ENCODE measurements around the gene ADAM12.

Gene ADAM12

DNA sequence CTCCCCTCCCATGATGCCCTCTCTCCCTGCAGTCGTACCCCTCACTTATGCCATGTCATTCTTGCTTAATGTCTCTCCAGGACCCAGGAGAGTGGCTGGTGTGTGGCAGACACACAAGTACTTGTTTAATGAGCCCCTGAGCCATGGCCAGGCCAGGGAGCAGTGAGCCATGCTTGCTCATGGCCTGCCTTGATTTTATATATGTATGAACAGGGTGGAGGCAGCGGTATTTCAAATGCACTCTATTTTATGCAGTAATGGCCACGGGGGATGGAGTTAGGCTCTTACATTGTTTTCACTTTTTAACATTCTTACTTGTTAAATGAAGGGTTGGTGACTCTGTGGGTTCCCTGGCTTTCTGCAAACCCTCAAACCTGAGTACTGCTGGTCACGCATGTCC, 347.2 kb downstream of the ADAM12 start:
- no peaks in the 10 kb centered on the region for H3K36me3 ChIP-seq (ENCODE audit: insufficient read depth, low read length)
- H3K9ac ChIP-seq (ENCODE audit: low read depth, low read length, poor library complexity, severe bottlenecking) = no peak overlapping the region

GRCh38 chr10:126037946-126038345, 350.3 kb downstream of the ADAM12 start:
- H3K4me1 ChIP-seq (ENCODE audit: insufficient read depth, low read length, poor library complexity, severe bottlenecking) = no peaks in the 10 kb centered on the region
- no peaks in the 10 kb centered on the region for H3K9me2 ChIP-seq (replicated peaks; ENCODE audit: low read depth, low read length)
- H4K20me1 ChIP-seq (ENCODE audit: insufficient read depth, low read length, poor library complexity, severe bottlenecking) = no peaks in the 10 kb centered on the region
- H3K9ac ChIP-seq (ENCODE audit: low read depth, low read length, poor library complexity, severe bottlenecking) = no peak overlapping the region
- no peaks in the 10 kb centered on the region for H3F3A ChIP-seq (ENCODE audit: low read depth)
- no peaks in the 10 kb centered on the region for H3K27me3 ChIP-seq (ENCODE audit: insufficient read depth, low read length, poor library complexity, severe bottlenecking)
- H2AFZ ChIP-seq (ENCODE audit: low read length) = no peak overlapping the region
- H3K4me3 ChIP-seq (ENCODE audit: low read length, poor library complexity, severe bottlenecking) = no peak overlapping the region
- H3K9me3 ChIP-seq (ENCODE audit: insufficient read depth, low read depth, low read length) = peaks cover 2% of the 10 kb centered on the region; the same call in 1 of the 2 replicates
- TF ChIP-seq EZH2phosphoT487 (IDR thresholded peaks at IDR 0.05; ENCODE audit: borderline replicate concordance) = no peak
- TF ChIP-seq CTCF (conservative IDR thresholded peaks at IDR 0.05; ENCODE audit: low read length) = no peak
- H3K4me2 ChIP-seq (ENCODE audit: low read depth, low read length, poor library complexity, severe bottlenecking) = no peak overlapping the region
- no peaks in the 10 kb centered on the region for H3K79me2 ChIP-seq (ENCODE audit: insufficient read depth, low read length)
- no peaks in the 10 kb centered on the region for H3K36me3 ChIP-seq (ENCODE audit: insufficient read depth, low read length)

More for the DNA sequence above, 347.2 kb downstream of the ADAM12 start:
- no peak for TF ChIP-seq CTCF (conservative IDR thresholded peaks at IDR 0.05; ENCODE audit: low read length)
- no peak for TF ChIP-seq EZH2phosphoT487 (IDR thresholded peaks at IDR 0.05; ENCODE audit: borderline replicate concordance)
- Histone ChIP-seq H3K4me3 (ENCODE audit: low read length, poor library complexity, severe bottlenecking) (no peak overlapping the region), H3K9me2 (replicated peaks; ENCODE audit: low read depth, low read length) (no peaks in the 10 kb centered on the region), H4K20me1 (ENCODE audit: insufficient read depth, low read length, poor library complexity, severe bottlenecking) (no peaks in the 10 kb centered on the region), H3K4me1 (ENCODE audit: insufficient read depth, low read length, poor library complexity, severe bottlenecking) (no peaks in the 10 kb centered on the region), H3K9me3 (ENCODE audit: insufficient read depth, low read depth, low read length) (peaks cover 2% of the 10 kb centered on the region; the same call in 1 of the 2 replicates), H2AFZ (ENCODE audit: low read length) (no peak overlapping the region), H3K4me2 (ENCODE audit: low read depth, low read length, poor library complexity, severe bottlenecking) (no peak overlapping the region), H3K27me3 (ENCODE audit: insufficient read depth, low read length, poor library complexity, severe bottlenecking) (no peaks in the 10 kb centered on the region), H3K79me2 (ENCODE audit: insufficient read depth, low read length) (no peaks in the 10 kb centered on the region), H3F3A (ENCODE audit: low read depth) (no peaks in the 10 kb centered on the region)

DNA sequence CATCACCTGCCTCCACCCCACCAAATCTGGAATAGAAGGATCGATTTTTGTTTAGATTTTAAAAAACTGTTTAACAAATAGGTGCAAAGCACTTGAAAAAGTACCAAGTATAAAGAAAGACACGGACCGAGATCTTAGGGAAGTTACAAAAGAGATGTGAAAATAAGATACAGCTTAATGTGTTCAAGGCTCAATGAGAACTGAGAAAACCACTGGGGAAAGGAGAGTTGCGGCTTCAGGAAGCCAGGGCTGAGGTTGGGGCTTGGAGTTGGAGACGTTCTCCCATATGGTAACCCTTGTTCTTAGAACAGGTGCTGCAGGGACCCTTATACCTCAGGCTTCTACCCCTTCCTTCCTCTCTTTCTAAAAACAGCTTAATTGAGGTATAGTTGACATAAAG, 351.8 kb downstream of the ADAM12 start:
- Histone ChIP-seq H3K4me2 (ENCODE audit: low read depth, low read length, poor library complexity, severe bottlenecking) (no peak overlapping the region), H3K27me3 (ENCODE audit: insufficient read depth, low read length, poor library complexity, severe bottlenecking) (no peaks in the 10 kb centered on the region), H3K79me2 (ENCODE audit: insufficient read depth, low read length) (no peaks in the 10 kb centered on the region), H3K9me2 (replicated peaks; ENCODE audit: low read depth, low read length) (no peaks in the 10 kb centered on the region), H2AFZ (ENCODE audit: low read length) (no peak overlapping the region), H3K4me1 (ENCODE audit: insufficient read depth, low read length, poor library complexity, severe bottlenecking) (no peaks in the 10 kb centered on the region), H3K9ac (ENCODE audit: low read depth, low read length, poor library complexity, severe bottlenecking) (no peak overlapping the region), H3K36me3 (ENCODE audit: insufficient read depth, low read length) (no peaks in the 10 kb centered on the region), H3K4me3 (ENCODE audit: low read length, poor library complexity, severe bottlenecking) (no peak overlapping the region), H3F3A (ENCODE audit: low read depth) (no peaks in the 10 kb centered on the region), H4K20me1 (ENCODE audit: insufficient read depth, low read length, poor library complexity, severe bottlenecking) (no peaks in the 10 kb centered on the region), H3K9me3 (ENCODE audit: insufficient read depth, low read depth, low read length) (0 out of 2 replicates have a peak, but pooled peaks cover 2% of the 10 kb centered on the region)
- TF ChIP-seq EZH2phosphoT487 (IDR thresholded peaks at IDR 0.05; ENCODE audit: borderline replicate concordance) = no peak

GRCh38 chr10:126034586-126034985, 353.7 kb downstream of the ADAM12 start:
- no peaks in the 10 kb centered on the region for H3F3A ChIP-seq (ENCODE audit: low read depth)
- no peak for TF ChIP-seq CTCF (conservative IDR thresholded peaks at IDR 0.05; ENCODE audit: low read length)
- no peak for TF ChIP-seq EZH2phosphoT487 (IDR thresholded peaks at IDR 0.05; ENCODE audit: borderline replicate concordance)
- no peaks in the 10 kb centered on the region for H3K9me2 ChIP-seq (replicated peaks; ENCODE audit: low read depth, low read length)
- H4K20me1 ChIP-seq (ENCODE audit: insufficient read depth, low read length, poor library complexity, severe bottlenecking) = no peaks in the 10 kb centered on the region
- no peak overlapping the region for H2AFZ ChIP-seq (ENCODE audit: low read length)
- H3K79me2 ChIP-seq (ENCODE audit: insufficient read depth, low read length) = no peaks in the 10 kb centered on the region
- H3K4me3 ChIP-seq (ENCODE audit: low read length, poor library complexity, severe bottlenecking) = no peak overlapping the region
- H3K27me3 ChIP-seq (ENCODE audit: insufficient read depth, low read length, poor library complexity, severe bottlenecking) = no peaks in the 10 kb centered on the region
- peaks cover 2% of the 10 kb centered on the region; the same call in 1 of the 2 replicates for H3K9me3 ChIP-seq (ENCODE audit: insufficient read depth, low read depth, low read length)
- H3K4me2 ChIP-seq (ENCODE audit: low read depth, low read length, poor library complexity, severe bottlenecking) = no peak overlapping the region
- H3K36me3 ChIP-seq (ENCODE audit: insufficient read depth, low read length) = no peaks in the 10 kb centered on the region
- no peak overlapping the region for H3K9ac ChIP-seq (ENCODE audit: low read depth, low read length, poor library complexity, severe bottlenecking)
- no peaks in the 10 kb centered on the region for H3K4me1 ChIP-seq (ENCODE audit: insufficient read depth, low read length, poor library complexity, severe bottlenecking)

All from Loucy (cell line).